DOHH2 (cell line): Measurements from ENCODE around the gene BDKRB2.

ENCODE experiments used
- CTCF ChIP-seq: fragments of 200-600 bp; sonication (generic); IDR thresholded peaks from one replicate; pipeline ENCODE4 v1.5.1; 2014; ENCODE audit warnings: antibody characterized with exemption, mild to moderate bottlenecking, low read depth, low read length; ENCODE audit not compliant: poor library complexity, severe bottlenecking
- EZH2phosphoT487 ChIP-seq: fragments of 200-600 bp; sonication (generic); IDR thresholded peaks from 2 replicates; pipeline ENCODE4 v1.6.1; 2017; ENCODE audit warnings: borderline replicate concordance, mild to moderate bottlenecking, antibody characterized with exemption, low read length, moderate library complexity, mixed read lengths

- TF ChIP-seq CTCF (no peak), EZH2phosphoT487 (no peak)
Measured at GRCh38 chr14:96240641-96241040, 36.0 kb downstream of the BDKRB2 start.
